Stimulated activated CD4-positive, alpha-beta T cell treated with anti-CD3 and anti-CD28 coated beads, Interleukin-4, amount 100 ng/mL, for 24 hours (primary cell): ENCODE data around the gene SPATC1L.
"Not testable (repeated sequence)": the region's sequence is repeated elsewhere in the genome, so short reads cannot be mapped to it uniquely, and the experiment has no call there.

Experiments
- DNase-seq: peaks from one replicate; pipeline ENCODE4 v3.0.0-alpha.2; 2020

The SPATC1L gene

DNA sequence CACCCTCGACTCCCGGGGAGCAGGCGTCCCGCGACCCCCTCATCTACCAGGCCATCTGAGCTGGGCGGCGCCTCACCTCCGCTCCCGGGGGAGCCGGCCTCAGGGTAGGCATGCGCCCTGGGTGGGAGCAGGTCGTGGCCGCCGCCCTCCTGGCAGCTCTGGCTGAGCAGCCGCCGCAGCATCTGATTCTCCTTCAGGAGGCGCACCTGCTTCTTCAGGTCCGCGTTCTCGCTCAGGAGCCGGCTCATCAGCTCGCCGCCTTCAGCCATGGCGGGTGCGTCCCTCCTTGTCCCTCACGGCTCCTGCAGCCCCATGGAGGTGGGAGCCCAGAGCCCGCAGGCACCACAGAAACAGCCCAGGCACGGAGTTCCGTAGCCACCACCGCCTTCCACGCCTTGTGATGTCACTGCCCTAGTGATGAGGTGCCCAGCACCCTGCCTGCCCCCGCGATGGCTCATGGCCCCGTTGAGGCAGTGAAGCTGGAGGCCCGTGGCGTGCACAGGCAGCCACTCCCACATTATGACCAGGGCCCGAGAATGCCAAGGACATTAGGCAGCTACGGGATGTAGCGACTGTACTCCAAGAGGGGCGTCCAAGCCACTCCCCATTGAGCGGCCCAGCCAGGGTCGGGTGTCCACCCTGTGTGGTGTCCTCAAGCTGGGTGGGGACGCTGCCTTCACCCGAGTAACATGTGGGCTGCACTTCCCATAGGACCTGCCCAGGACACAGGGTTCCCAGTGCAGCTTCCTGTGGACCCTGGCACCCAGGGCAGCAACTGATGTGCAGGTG, 1.5 kb downstream of the SPATC1L start:
- no peak for DNase-seq

DNA sequence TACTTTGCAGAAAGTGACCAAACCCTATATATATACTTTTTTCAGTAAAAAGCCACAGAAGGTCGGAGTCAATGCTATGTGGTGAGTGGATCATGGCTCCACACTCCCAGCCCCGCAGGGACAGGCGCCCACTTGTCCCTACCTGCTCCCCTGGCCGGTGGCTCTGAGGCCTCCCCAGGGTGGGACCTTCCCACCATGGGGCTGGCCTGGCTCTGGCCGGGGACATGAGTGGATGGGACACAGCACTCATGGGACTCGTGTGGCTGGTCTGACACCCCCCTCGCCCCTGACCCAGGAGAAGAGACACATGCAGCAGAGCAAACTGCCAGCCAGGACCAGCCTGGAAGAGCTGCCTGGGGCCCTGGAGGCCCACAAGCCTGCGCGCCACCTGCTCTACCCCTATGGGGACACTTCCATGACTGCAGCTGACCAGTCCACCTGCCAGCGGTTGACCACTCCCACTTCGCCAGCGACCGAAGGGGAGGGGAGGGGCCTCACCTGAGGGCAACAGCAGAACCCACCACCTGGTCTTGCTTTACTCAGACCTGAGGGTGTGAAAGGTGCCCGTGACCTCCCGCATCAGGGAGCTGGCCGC, 2.2 kb downstream of the SPATC1L start:
- DNase-seq, result no peak

DNA sequence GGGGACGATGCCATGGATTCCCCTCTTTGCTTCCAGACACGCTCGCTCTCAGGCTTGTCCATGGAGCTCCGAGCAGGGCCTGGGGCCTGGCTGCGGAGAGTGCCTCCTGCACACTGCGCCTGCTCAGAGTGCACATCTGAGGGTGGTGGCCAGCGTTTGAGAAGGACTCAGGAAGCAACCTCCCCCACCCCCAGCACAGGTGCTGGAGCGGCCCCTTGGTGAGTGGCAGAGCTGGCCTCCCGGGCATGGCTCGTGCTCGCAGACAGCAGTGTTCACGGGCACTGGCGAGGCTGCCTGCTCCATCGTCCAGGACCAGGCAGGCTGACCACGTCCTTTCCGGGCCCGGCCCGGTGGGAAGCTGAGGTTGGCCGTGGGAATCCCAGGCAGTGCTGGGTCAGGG, 2.8 kb downstream of the SPATC1L start:
- DNase-seq, result no peak

DNA sequence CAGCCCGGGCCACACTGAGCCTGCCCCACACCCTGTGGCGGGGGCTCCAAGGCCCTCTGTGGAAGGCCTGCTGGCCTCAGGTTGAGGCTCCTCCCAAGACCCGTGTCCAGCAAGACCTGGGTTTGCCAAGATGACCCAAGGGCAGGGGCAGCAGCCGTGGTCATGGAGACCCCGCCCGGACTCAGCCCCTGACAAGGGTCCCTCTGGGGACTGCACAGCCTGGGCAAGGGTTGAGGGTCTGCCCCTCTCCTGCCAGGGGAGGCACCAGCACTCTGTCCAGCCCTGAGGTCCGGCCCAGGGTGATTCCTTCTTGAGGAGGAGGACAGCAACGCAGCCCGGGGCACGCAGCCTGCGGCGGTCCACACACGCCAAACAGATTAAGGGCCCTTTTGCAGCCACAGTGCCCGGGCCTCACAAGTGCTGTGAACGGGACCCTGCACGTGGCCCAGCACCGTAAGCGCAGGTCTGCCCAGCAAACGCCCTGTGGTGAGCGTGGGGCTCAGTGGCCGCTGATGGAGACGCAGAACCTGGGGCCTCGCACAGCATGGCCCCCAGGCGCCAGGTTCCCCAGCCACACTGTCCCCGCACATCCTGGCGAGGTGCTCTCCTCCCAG, 3.4 kb downstream of the SPATC1L start:
- no peak for DNase-seq

DNA sequence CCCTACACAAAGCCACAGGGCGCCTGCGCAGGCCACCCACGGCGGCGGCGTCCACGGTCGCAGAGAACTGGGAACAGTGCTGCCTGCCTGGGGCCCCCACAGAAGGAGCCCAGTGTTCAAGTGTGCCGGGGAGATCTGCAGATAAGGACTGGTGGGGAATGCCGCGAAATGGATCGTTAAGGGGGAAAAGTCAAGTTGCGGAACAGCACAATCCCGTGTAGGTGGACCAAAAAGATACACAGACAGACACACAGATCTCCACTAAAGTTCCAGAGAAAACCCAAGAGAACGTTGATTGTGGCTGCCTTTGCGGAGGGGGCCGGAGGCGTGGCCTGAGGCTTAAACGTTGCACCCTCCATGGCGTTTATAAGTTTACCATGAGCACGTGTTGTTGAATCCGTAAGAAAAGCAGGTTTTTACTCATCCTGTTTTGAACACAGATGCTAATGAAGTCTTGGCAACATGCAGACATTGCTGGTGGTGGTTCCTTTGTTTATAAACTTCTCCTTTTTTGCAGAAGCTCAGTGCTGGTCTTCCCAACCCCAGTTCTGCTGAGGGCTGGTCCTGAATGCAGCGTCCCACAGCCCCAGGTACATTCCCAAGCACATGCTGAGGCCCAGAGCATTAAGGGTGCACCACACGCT, 4.1 kb downstream of the SPATC1L start:
- no peak for DNase-seq

DNA sequence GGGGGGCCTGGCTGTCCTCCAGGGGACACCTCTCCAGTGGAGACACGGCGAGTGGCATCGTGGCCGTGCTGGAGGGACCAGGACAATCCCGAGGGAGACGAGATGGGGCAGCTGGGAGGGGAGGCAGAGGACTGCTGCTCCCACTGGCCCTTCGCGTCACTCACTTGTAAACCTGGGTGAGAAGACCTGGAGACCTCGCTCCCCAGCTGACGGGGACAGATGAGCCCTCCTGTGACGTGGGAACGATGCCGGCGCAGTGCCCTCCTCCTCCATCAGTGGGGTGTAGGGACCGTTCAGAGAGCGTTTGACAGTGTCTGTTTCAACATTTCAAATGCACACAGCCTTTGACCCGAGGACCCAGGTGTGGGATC, 4.6 kb downstream of the SPATC1L start:
- no peak for DNase-seq

DNA sequence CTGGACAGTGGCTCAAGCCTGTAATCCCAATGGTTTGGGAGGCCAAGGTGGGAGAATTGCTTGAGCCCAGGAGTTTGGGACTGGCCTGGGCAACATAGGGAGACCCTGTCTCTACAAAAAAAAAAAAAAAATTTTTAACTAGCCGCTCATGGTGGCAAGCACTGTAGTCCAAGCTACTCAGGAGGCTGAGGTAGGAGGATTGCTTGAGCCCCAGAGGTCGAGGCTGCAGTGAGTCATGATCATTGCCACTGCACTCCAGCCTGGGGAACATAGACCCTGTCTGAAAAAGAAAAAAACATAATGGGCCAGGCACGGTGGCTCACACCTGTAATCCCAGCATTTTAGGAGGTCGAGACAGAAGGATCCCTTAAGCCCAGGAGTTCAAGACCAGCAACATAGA, 5.3 kb downstream of the SPATC1L start:
- DNase-seq, result no peak

DNA sequence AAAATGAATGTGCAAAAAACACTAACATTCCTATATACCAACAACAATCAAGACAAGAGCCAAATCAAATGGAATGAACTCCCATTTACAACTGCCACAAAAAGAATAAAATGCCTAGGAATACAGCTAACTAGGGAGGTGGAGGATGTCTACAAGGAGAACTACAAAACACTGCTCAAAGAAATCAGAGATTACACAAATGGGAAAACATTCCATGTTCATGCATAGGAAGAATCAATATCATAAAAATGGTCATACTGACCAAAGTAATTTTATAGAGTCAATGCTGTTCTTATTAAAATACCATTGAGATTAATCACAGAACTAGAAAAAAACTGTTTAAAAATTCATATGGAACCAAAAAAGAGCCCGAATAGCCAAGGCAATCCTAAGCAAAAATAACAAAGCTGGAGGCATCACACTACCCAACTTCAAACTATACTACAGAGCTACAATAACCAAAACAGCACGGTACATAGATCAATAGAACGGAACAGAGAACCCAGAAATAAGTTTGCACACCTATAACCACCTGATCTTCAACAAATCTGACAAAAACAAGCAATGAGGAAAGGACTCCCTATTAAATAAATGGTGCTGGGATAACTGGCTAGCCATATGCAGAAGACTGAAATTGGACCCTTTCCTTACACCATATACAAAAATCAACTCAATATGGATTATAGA, 7.7 kb downstream of the SPATC1L start:
- not testable (repeated sequence) for DNase-seq

DNA sequence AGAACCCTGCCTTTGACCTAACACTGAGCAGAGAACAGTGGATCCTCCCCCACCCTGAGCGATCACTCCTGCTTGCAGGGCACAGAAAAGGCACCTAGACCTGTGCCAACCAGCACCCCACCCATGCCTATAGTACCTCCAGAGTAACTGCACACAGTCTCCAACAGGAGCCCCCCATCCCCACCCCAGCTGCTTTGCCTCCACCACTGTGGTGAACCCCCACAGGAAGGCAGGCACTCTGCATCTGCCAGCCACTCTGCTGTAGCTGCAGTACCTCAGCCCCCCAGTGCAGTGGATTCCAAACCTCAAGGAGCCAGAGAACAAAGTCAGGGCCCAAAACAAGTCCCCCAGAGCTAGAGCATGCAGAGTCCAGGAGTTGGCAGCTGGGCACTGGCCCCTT, 10.7 kb downstream of the SPATC1L start:
- no peak for DNase-seq

DNA sequence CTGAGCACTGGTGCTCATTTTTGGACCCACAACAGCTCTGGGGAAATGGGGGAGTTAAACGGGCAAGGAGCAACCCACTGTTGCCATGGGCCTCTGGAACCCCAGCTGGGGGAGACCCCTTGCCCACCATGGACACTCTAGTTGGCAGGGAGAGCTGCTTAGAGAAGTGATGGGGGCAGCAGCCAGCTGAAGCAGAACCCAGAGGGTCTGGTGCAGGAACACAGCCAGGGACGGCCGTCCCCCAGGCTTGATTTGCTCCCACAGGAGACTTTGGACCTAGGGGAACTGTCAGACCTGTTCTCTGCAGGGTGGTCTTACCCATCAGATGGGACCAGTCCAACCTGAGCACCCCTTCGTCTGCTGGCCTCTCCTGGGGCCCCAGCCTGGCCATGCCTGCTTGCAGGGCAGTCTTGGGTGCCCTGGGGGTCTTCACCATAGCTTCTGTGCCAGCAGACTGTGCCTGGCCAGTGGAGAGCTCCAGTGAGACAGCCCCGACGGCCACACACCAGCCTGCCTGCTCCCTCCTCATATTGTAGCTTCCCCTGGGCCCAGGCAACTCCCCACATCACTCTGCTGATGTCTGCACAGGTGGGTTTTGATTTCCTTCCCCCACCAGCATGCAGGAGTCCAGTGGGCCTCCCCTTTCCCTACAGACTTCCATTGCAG, 11.3 kb downstream of the SPATC1L start:
- no peak for DNase-seq

DNA sequence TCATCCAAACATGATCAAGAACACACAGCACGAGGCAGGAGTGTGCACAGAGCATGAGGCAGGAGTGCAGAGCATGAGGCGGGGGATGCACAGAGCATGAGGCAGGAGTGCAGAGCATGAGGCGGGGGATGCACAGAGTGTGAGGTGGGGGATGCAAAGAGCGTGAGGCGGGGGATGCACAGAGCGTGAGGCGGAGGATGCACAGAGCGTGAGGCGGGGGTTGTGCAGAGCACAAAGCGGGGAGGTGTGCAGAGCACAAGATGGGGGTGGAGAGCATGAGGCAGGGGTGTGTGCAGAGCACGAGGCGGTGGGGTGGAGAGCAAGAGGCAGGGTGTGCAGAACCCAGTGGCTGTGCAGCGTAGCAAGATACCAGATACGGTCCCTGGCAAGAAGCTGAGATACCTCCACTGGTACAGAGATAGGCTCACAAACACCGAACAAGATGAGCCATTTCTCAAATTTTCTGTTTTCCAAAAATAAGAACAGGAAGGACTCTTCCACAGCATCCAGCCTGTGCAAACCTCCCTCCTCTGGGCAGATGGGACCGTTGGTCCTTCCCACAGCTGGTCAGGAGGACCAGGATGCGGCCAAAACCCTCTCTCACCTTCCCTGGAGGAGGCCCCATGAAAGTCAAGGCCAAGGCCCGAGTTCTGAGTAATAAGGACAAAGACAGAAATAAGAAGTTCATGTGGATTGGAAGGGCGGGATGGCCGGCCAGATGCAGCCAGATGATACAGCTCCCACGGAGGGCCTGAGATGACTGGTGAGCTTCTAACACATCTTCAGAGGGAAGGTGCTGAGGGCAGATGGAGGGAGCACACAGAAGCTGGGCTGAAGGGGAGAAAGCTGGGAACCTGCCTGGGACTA, 12.0 kb downstream of the SPATC1L start:
- no peak for DNase-seq

DNA sequence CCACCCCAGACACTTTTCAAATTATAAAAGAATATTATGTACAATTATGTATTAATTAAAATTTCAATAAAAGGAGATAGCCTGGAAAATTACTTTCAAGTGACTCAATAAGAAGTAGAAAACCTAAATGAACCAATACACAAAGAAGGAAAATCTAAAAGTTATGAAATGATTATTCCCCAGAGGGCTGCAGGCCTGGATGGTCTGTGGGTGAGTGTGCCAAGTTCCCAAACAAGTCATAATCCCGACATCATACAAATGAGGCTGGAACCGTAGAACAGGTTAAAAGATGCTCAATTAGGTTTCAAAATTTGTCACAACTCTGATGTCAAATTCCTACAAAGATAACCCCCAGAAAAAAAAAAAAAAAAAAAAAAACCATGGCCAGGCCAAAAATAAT, 12.7 kb downstream of the SPATC1L start:
- DNase-seq, result no peak

DNA sequence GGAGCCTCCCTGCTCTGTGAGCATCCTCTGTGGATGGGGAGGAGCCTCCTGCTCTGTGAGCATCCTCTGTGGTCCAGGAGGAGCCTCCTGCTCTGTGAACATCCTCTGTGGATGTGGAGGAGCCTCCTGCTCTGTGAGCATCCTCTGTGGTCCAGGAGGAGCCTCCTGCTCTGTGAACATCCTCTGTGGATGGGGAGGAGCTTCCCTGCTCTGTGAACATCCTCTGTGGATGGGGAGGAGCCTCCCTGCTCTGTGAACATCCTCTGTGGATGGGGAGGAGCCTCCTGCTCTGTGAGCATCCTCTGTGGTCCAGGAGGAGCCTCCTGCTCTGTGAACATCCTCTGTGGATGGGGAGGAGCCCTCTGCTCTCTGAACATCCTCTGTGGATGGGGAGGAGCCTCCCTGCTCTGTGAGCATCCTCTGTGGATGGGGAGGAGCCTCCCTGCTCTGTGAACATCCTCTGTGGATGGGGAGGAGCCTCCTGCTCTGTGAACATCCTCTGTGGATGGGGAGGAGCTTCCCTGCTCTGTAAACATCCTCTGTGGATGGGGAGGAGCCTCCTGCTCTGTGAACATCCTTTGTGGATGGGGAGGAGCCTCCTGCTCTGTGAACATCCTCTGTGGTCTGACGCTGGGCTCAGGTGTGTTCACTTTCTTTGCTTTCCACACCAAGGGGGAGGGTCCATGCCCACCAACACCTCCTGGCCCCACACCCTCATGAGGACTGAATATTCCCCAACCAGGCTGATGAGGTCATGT, 13.6 kb downstream of the SPATC1L start:
- DNase-seq, result not testable (repeated sequence)

DNA sequence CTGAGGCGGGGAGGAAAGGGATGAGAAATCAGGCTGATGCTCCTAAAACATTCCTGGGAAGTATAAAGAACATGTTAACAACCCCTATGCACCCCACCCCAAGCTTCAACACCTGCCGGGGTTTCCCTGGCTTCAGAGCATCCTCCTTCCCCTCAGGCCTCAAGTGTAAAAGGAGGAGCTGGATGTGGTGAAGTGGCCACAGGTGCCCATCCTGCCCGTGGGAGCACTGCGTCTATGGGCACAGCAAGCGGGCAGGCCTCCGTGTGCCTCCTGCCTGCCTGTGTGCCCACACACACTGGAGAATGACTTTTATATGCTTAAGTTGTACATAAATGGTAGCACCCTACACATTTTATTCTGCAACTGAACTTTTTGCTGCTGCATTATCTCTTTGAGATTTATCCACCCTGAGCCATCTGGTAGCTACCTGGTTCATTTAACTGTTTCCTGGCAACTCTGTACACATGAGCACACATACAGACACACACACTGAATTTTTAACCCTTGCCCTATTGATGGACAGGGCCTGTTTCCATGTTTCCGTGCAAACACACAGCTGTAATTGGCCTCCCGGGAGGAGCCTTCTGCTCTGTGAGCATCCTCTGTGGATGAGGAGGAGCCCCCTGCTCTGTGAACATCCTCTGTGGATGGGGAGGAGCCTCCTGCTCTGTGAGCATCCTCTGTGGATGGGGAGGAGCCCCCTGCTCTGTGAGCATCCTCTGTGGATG, 15.4 kb downstream of the SPATC1L start:
- DNase-seq, result no peak

DNA sequence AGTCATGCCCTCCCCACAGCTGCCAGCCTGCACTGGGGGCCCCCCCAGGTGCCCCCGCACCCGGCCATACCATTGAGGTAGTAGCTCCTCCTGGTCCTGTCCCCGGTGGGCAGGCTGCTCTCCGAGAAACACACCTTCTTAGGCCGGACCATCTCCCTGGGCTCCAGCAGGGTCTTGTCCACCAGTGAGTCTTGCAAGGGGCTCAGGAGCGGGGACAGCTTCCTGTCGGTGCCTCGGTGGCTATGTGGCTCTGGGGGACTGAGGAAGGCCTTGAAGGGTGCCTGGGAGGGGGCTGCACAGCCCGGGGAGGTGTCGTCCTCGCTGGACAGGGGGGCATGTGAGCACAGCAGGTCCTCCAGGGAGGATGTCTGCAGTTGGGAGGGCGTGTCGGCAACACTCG, 16.0 kb downstream of the SPATC1L start:
- DNase-seq, result no peak

DNA sequence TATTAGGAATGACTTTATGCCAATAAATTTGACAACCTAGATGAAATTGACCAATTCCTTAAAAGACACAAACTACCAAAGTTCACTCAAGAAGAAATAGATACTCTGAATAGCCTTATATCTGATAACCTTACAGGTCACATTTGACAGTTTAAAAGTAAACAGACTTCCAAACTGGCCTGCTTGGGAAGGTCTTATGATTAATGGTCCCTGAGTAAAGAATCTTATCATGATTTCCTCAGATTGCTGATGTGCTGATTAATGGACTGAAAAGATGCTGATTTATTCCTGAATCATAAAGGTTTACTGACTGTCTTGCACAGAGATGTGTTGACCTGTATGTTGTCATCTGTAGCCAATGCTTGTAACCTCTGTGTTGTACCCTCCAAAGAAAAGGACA, 19.2 kb downstream of the SPATC1L start:
- no peak for DNase-seq

DNA sequence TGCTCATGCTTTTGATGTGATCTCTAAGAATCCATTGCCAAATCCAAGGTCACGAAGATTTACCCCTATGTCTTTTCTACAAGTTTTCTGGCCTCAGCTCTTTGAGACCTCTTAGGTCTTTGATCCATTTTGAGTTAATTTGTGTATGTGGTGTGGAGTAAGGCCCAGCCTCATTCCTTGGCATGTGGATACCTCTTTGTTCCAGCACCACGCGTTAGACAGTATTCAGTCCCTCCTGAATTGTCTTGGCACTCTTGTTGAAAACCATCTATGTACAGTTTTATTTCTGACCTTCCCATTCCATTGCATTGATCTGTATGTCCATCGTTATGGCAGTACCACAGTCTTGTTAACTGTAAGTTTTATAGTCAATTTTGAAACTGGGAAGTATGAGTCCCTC, 20.9 kb downstream of the SPATC1L start:
- DNase-seq, result no peak

DNA sequence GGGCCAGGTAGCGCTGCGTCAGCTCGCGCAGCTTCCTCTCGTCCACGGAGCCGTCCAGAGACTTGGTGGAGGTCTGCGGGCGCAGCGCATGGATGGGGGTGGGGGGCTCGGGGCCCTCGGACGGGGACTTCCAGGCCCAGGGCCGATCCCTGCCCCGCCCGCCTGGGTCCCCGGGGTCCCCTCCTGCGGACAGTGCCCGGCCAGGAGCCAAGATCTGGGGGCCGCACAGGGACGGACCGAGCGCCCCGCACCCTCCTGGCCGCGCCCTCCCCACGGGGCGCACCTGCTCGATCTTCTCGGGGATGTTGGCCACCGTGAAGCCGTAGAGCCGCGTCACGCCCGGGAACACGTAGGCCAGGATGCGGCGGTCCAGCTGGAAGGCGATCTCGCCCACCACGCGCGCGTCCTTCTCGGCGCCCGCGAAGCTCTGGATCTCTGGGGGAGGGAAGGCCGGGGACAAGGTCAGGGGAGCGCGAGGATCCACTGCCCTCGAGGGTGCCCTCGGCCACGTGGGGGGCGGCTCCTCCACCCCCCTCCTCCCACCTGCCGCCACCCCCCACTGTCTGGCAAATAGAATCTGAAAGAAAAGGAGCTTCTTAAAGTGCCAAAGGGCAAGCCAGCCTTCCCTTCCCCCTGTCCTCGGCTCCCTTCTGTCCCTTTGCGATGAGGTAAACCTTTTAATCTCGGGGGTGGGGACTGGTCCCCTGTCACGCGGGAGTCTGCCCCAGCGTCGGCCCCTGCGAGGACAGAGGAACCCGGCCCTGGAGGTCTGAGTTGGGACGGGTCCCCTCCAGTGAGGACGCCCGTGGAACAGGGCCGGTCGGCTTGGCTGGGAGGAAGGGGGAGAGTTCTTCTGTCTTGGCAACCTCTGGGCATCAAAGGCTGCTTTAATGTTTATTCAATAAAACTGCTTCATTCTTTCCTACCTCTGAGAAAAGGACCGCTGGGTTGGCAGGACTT, 22.3 kb downstream of the SPATC1L start:
- no peak for DNase-seq
